ENCODE data around the gene TDO2.
"Not testable (repeated sequence)": the region's sequence is repeated elsewhere in the genome, so short reads cannot be mapped to it uniquely, and the experiment has no call there.

TDO2 gene

DNA sequence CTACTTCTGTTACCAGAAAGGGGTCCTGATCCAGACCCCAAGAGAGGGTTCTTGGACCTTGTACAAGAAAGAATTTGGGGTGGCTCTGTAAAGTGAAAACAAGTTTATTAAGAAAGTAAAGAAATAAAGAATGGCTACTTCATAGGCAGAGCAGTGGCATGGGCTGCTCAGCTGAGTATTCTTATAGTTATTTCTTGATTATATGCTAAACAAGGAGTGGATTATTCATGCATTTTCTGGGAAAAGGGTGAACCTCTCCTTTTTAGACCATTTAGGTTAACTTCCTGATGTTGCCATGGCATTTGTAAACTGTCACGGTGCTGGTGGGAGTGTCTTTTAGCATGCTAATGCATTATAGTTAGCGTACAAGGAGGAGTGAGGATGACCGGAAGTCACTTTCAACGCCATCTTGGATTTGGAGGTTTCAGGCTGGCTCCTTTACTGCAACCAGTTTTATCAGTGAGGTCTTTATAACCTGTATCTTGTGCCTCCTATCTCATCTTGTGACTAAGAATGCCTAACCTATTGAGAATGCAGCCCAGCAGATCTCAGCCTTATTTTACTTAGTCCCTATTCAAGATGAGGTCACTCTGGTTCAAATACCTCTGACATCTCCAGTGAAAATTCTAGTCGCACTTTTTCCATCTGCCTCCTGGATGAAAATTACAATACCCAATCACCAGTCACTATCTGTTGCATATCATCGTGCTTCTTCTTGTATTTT lies 15.5 kb upstream of the TDO2 start:
- H3K4me3 ChIP-seq (ENCODE audit: low read length) = no peak overlapping the region
- no peaks in the 10 kb centered on the region for H3K9me3 ChIP-seq (ENCODE audit: control insufficient read depth, low read length)
- H3K4me1 ChIP-seq (ENCODE audit: control insufficient read depth, insufficient read depth, low read length) = no peaks in the 10 kb centered on the region
- H3K27me3 ChIP-seq (ENCODE audit: control insufficient read depth, insufficient read depth, low read length) = no peaks in the 10 kb centered on the region
- no peaks in the 10 kb centered on the region for H3K36me3 ChIP-seq (ENCODE audit: control insufficient read depth, insufficient read depth, low read length)
- no peak overlapping the region for H3K9ac ChIP-seq (ENCODE audit: low read length)

- Histone ChIP-seq H3K27me3 (ENCODE audit: control insufficient read depth, insufficient read depth, low read length) (no peaks in the 10 kb centered on the region), H3K9ac (ENCODE audit: low read length) (no peak overlapping the region), H3K4me3 (ENCODE audit: low read length) (no peak overlapping the region), H3K36me3 (ENCODE audit: control insufficient read depth, insufficient read depth, low read length) (no peaks in the 10 kb centered on the region), H3K9me3 (ENCODE audit: control insufficient read depth, low read length) (no peaks in the 10 kb centered on the region), H3K4me1 (ENCODE audit: control insufficient read depth, insufficient read depth, low read length) (no peaks in the 10 kb centered on the region)
These were observed 14.3 kb upstream of the TDO2 start for GRCh38 chr4:155889031-155889793.

- Histone ChIP-seq H3K36me3 (ENCODE audit: control insufficient read depth, insufficient read depth, low read length) (no peaks in the 10 kb centered on the region), H3K4me1 (ENCODE audit: control insufficient read depth, insufficient read depth, low read length) (no peaks in the 10 kb centered on the region), H3K27me3 (ENCODE audit: control insufficient read depth, insufficient read depth, low read length) (no peaks in the 10 kb centered on the region), H3K9me3 (ENCODE audit: control insufficient read depth, low read length) (no peaks in the 10 kb centered on the region), H3K9ac (ENCODE audit: low read length) (no peak overlapping the region), H3K4me3 (ENCODE audit: low read length) (no peak overlapping the region)
These were observed 13.6 kb upstream of the TDO2 start for GRCh38 chr4:155889946-155890345.

DNA sequence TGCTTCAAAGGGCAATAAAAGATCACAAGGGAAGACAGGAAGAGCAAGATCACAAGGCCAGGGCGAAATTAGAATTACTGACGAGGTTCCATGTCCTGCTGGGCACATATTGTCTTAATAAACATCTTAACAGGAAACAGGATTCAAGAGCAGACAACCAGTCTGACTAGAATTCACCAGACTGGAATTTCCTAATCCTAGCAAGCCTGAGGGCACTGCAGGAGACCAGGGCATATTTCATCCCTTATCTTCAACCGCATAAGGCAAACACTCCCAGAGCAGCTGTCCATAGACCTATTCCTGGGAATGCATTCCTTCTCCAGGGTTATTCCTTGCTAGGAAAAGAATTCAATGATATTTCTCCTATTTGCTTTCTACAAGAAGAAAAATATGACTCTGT lies 12.4 kb upstream of the TDO2 start:
- no peaks in the 10 kb centered on the region for H3K27me3 ChIP-seq (ENCODE audit: control insufficient read depth, insufficient read depth, low read length)
- no peaks in the 10 kb centered on the region for H3K4me1 ChIP-seq (ENCODE audit: control insufficient read depth, insufficient read depth, low read length)
- no peak overlapping the region for H3K9ac ChIP-seq (ENCODE audit: low read length)
- no peaks in the 10 kb centered on the region for H3K9me3 ChIP-seq (ENCODE audit: control insufficient read depth, low read length)
- H3K36me3 ChIP-seq (ENCODE audit: control insufficient read depth, insufficient read depth, low read length) = no peaks in the 10 kb centered on the region
- H3K4me3 ChIP-seq (ENCODE audit: low read length) = no peak overlapping the region

DNA sequence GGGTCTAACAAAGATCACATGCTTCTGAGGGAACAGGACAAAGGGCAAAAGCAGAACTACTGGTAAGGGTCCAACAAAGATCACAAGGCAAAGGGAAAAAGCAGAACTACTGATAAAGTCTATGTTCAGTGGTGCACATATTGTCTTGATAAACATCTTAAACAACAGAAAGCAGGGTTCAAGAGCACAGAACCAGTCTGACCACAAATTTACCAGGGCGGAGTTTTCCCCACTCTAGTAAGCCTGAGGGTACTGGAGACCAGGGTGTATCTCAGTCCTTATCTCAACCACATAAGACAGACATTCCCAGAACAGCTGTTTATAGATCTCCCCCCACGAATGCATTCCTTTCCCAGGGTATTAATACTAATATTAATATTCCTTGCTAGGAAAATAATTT lies 5.1 kb upstream of the TDO2 start:
- H3K9me3 ChIP-seq (ENCODE audit: control insufficient read depth, low read length); H3K9ac ChIP-seq (ENCODE audit: low read length): not testable (repeated sequence)

GRCh38 chr4:155899891-155900290 lies 3.6 kb upstream of the TDO2 start:
- Histone ChIP-seq H3K36me3 (ENCODE audit: control insufficient read depth, insufficient read depth, low read length) (no peaks in the 10 kb centered on the region), H3K4me1 (ENCODE audit: control insufficient read depth, insufficient read depth, low read length) (no peaks in the 10 kb centered on the region), H3K27me3 (ENCODE audit: control insufficient read depth, insufficient read depth, low read length) (no peaks in the 10 kb centered on the region), H3K9me3 (ENCODE audit: control insufficient read depth, low read length) (no peaks in the 10 kb centered on the region), H3K9ac (ENCODE audit: low read length) (no peak overlapping the region), H3K4me3 (ENCODE audit: low read length) (no peak overlapping the region)

More for the DNA sequence above, 5.1 kb upstream of the TDO2 start:
- not testable (repeated sequence) for H3K4me1 ChIP-seq (ENCODE audit: control insufficient read depth, insufficient read depth, low read length); H3K36me3 ChIP-seq (ENCODE audit: control insufficient read depth, insufficient read depth, low read length); H3K27me3 ChIP-seq (ENCODE audit: control insufficient read depth, insufficient read depth, low read length); H3K4me3 ChIP-seq (ENCODE audit: low read length)

DNA sequence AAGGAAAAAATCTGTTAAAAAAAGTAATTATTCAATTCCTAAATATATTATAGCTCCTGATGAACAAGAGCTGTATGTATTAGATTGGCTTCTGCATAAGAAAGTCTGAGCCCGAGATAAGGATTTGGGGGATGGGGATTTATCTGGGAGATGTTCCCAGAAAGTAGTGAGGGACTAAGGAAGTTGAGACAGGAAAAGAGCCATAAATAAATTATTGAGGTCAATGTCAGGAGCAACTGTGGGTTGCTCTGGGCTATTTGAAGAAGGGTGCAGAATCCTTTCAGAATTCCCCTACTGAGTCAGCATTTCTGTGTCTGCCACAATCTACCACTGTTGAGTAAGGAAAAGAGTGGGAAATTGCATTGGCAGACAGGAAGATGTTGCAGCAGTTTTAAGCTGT lies 3.1 kb upstream of the TDO2 start:
- H3K4me3 ChIP-seq (ENCODE audit: low read length) = no peak overlapping the region
- no peaks in the 10 kb centered on the region for H3K36me3 ChIP-seq (ENCODE audit: control insufficient read depth, insufficient read depth, low read length)
- no peaks in the 10 kb centered on the region for H3K27me3 ChIP-seq (ENCODE audit: control insufficient read depth, insufficient read depth, low read length)
- no peaks in the 10 kb centered on the region for H3K4me1 ChIP-seq (ENCODE audit: control insufficient read depth, insufficient read depth, low read length)
- no peaks in the 10 kb centered on the region for H3K9me3 ChIP-seq (ENCODE audit: control insufficient read depth, low read length)
- no peak overlapping the region for H3K9ac ChIP-seq (ENCODE audit: low read length)

DNA sequence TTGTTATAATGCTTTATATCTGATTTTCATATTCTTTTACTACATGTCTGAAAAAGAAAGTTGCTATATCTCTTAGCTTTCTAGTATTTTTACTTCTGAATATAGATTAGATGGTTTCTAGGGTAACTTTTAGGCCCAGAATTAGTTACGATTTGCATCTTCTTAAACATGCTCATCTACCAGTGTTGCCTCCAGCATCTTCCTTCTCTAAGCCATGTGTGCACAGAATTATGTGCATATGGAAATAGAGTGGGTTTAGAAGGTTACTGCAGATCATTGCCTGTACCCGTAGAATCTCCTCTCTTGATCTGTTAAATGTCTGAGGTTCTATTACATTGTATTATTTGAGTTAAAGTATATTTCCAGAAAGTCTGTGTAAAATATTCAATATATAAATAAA lies 2.5 kb upstream of the TDO2 start:
- H3K9ac ChIP-seq (ENCODE audit: low read length) = no peak overlapping the region
- H3K27me3 ChIP-seq (ENCODE audit: control insufficient read depth, insufficient read depth, low read length) = no peaks in the 10 kb centered on the region
- H3K4me3 ChIP-seq (ENCODE audit: low read length) = no peak overlapping the region
- H3K36me3 ChIP-seq (ENCODE audit: control insufficient read depth, insufficient read depth, low read length) = no peaks in the 10 kb centered on the region
- H3K4me1 ChIP-seq (ENCODE audit: control insufficient read depth, insufficient read depth, low read length) = no peaks in the 10 kb centered on the region
- no peaks in the 10 kb centered on the region for H3K9me3 ChIP-seq (ENCODE audit: control insufficient read depth, low read length)

- Histone ChIP-seq H3K36me3 (ENCODE audit: control insufficient read depth, insufficient read depth, low read length) (no peaks in the 10 kb centered on the region), H3K4me1 (ENCODE audit: control insufficient read depth, insufficient read depth, low read length) (no peaks in the 10 kb centered on the region), H3K9ac (ENCODE audit: low read length) (no peak overlapping the region), H3K27me3 (ENCODE audit: control insufficient read depth, insufficient read depth, low read length) (no peaks in the 10 kb centered on the region), H3K9me3 (ENCODE audit: control insufficient read depth, low read length) (no peaks in the 10 kb centered on the region), H3K4me3 (ENCODE audit: low read length) (no peak overlapping the region)
These were observed 835 bp downstream of the TDO2 start for GRCh38 chr4:155904331-155904730.

GRCh38 chr4:155906554-155907247 lies 3.2 kb downstream of the TDO2 start:
- Histone ChIP-seq H3K36me3 (ENCODE audit: control insufficient read depth, insufficient read depth, low read length) (no peaks in the 10 kb centered on the region), H3K9me3 (ENCODE audit: control insufficient read depth, low read length) (no peaks in the 10 kb centered on the region), H3K27me3 (ENCODE audit: control insufficient read depth, insufficient read depth, low read length) (no peaks in the 10 kb centered on the region), H3K4me1 (ENCODE audit: control insufficient read depth, insufficient read depth, low read length) (no peaks in the 10 kb centered on the region), H3K4me3 (ENCODE audit: low read length) (no peak overlapping the region), H3K9ac (ENCODE audit: low read length) (no peak overlapping the region)

DNA sequence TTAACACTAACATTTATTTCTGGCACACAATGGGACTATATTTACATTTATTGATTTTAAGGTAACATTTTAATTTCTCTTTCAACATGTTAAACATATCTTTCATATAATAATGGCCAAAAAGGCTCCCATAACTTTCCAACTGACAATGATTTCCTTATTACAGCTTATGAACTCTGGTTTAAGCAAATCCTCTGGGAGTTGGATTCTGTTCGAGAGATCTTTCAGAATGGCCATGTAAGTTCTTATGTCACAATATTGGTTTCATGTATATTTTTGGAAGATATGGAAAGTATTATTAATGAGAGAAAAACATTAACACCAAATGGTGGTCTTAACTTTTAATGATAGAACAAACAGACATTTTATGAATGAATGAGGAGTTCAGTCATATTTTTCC lies 4.1 kb downstream of the TDO2 start:
- no peak overlapping the region for H3K4me3 ChIP-seq (ENCODE audit: low read length)
- no peaks in the 10 kb centered on the region for H3K36me3 ChIP-seq (ENCODE audit: control insufficient read depth, insufficient read depth, low read length)
- H3K9me3 ChIP-seq (ENCODE audit: control insufficient read depth, low read length) = no peaks in the 10 kb centered on the region
- H3K9ac ChIP-seq (ENCODE audit: low read length) = no peak overlapping the region
- H3K4me1 ChIP-seq (ENCODE audit: control insufficient read depth, insufficient read depth, low read length) = no peaks in the 10 kb centered on the region
- no peaks in the 10 kb centered on the region for H3K27me3 ChIP-seq (ENCODE audit: control insufficient read depth, insufficient read depth, low read length)
